Kidney (tissue), 14 donors: ENCODE measurements around the gene URAD. TPM values are rescaled to one million over a fixed set of nuclear protein-coding genes. Genes with fewer than 3 reads are reported as not detected.

Source experiments
- DNase-seq, 5 donors: peaks; one replicate each; pipeline ENCODE4 v3.0.0-alpha.2; 2013 to 2020
- FAIRE-seq: peaks from 2 replicates; lab custom pipeline; 2012; peaks lifted over from hg19 to GRCh38; lab: Jason Lieb, UNC
- H3K27ac ChIP-seq, 2 donors: one replicate each; pipeline ENCODE4 v1.7.0; 2013; ENCODE audit warnings: low read depth in 2 of 2, low read length in 2 of 2, inconsistent platforms in 1 of 2
- H3K27me3 ChIP-seq: one replicate; pipeline ENCODE4 v1.7.1; 2013; ENCODE audit warnings: low read length, inconsistent platforms; ENCODE audit not compliant: control insufficient read depth, insufficient read depth
- H3K36me3 ChIP-seq, 3 donors: one replicate each; pipeline versions ENCODE4 v1.7.0 to v1.7.1; 2013; ENCODE audit warnings: low read length in 3 of 3, control low read depth in 1 of 3, inconsistent platforms in 1 of 3; ENCODE audit not compliant: insufficient read depth in 3 of 3, control insufficient read depth in 2 of 3
- H3K4me1 ChIP-seq, 3 donors: one replicate each; pipeline versions ENCODE4 v1.7.0 to v1.7.1; 2013; ENCODE audit warnings: low read length in 3 of 3, inconsistent platforms in 1 of 3, low read depth in 1 of 3; ENCODE audit not compliant: control insufficient read depth in 2 of 3, insufficient read depth in 2 of 3
- H3K4me3 ChIP-seq, 3 donors: one replicate each; pipeline versions ENCODE4 v1.7.0 to v1.8.1; 2013; ENCODE audit warnings: low read length in 3 of 3, control low read depth in 1 of 3, inconsistent platforms in 1 of 3
- H3K9ac ChIP-seq, 3 donors: one replicate each; pipeline versions ENCODE4 v1.7.0 to v1.7.1; 2013; ENCODE audit warnings: low read length in 3 of 3, control low read depth in 1 of 3, inconsistent platforms in 1 of 3
- H3K9me3 ChIP-seq, 3 donors: one replicate each; pipeline versions ENCODE4 v1.7.0 to v1.7.1; 2013; ENCODE audit warnings: low read length in 3 of 3, control low read depth in 1 of 3, inconsistent platforms in 1 of 3; ENCODE audit not compliant: control insufficient read depth in 2 of 3, insufficient read depth in 1 of 3
- intact Hi-C: fragments of 100-400 bp; cut with DNase I; formaldehyde crosslinking; loops from one replicate; pipeline ENCODE4 v1.11.1; 2022
- polyA plus RNA-seq: library from polyadenylated mRNA; stranded (reverse); fragments of 350-450 nt; fragmentation: Illumina TruSeq; extraction: RNeasy Lipid Tissue Mini Kit (QIAGEN cat#74804); gene quantifications from one replicate; pipeline ENCODE4 v1.2.3, GENCODE V29; 2014; ENCODE audit warnings: low read depth, low replicate concordance; ENCODE audit not compliant: insufficient read depth
- total RNA-seq: library from RNA; stranded (reverse); fragmentation: NEBNext Ultra II Directional; extraction: Animal tissue kit (Norgen Biotek cat#: 25700); gene quantifications from one replicate; pipeline ENCODE4 v1.2.1, GENCODE V29; 2021
- TF ChIP-seq, protein P1 (sequence below): IDR thresholded peaks from 3 replicates; pipeline ENCODE4 v1.5.1; 2012; ENCODE audit warnings: mild to moderate bottlenecking, moderate library complexity, borderline replicate concordance; ENCODE audit not compliant: insufficient read depth; ENCODE audit errors: extremely low read depth
- donor health status: control.
- donor health status: control.
- donor health status: control.
- donor health status: control.
- donor health status: control.
- donor health status: DM: yes; HTN: yes; CAD: no.
- donor health status: Normal renal cell carcinoma (clear cell type).

The URAD gene
- total and polyA plus RNA-seq, 2 donors from 2014 or later = not detected

DNA sequence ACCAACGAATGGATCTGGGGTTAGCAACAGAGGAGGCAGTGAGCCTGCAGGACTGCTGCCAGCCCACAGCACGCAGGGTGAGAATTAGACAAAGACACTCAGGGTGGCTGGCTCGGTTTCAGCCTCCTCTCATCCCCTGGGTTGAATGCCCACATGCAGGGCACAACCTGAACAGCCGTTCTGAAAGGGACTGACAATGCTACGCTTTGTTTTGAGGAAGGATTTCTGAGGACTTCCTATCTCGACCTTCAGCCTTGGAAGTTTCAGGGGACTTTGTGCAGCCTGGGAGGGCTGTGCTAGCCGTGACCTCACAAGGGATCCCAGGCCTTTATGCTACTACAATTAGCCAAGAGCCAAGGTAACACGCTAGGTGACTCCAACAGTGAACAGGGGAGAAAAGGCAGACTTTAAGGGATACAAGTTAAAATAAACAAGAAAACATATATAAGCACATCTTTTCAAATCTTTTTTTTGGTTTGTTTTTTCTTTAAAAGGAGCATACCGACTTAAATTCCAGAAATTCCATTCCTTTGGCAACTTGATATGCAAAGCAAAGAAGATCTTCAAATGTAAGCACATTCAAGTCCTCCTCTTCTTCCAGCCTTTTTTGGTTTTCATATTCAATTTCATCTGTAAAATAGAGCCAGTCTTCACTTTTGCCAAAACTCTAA is 34.5 kb upstream of the URAD start:
- Histone ChIP-seq H3K9ac (no peak overlapping the region), H3K36me3 (no peaks in the 10 kb centered on the region), H3K4me3 (no peak overlapping the region), H3K4me1 (peaks cover 0 to 4% (median 0%) of the 10 kb centered on the region in 3 donors), H3K27me3 (no peaks in the 10 kb centered on the region), H3K9me3 (no peaks in the 10 kb centered on the region), H3K27ac (no peak overlapping the region)
- DNase-seq (peak in 3 of 5 donors; percentile 13 to 31 (median 31)), FAIRE-seq (no peak)
- TF ChIP-seq, protein P1, sequence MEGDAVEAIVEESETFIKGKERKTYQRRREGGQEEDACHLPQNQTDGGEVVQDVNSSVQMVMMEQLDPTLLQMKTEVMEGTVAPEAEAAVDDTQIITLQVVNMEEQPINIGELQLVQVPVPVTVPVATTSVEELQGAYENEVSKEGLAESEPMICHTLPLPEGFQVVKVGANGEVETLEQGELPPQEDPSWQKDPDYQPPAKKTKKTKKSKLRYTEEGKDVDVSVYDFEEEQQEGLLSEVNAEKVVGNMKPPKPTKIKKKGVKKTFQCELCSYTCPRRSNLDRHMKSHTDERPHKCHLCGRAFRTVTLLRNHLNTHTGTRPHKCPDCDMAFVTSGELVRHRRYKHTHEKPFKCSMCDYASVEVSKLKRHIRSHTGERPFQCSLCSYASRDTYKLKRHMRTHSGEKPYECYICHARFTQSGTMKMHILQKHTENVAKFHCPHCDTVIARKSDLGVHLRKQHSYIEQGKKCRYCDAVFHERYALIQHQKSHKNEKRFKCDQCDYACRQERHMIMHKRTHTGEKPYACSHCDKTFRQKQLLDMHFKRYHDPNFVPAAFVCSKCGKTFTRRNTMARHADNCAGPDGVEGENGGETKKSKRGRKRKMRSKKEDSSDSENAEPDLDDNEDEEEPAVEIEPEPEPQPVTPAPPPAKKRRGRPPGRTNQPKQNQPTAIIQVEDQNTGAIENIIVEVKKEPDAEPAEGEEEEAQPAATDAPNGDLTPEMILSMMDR = no peak
- intact Hi-C loops = no loop called here

GRCh38 chr13:28014301-28014700 is 25.8 kb upstream of the URAD start:
- no peaks in the 10 kb centered on the region for H3K4me1 ChIP-seq
- no peaks in the 10 kb centered on the region for H3K36me3 ChIP-seq
- H3K27me3 ChIP-seq = no peaks in the 10 kb centered on the region
- no peak overlapping the region for H3K27ac ChIP-seq
- DNase-seq (no peak), FAIRE-seq (no peak)
- no peak overlapping the region for H3K4me3 ChIP-seq
- no peaks in the 10 kb centered on the region for H3K9me3 ChIP-seq
- H3K9ac ChIP-seq = no peak overlapping the region
- TF ChIP-seq, protein P1 = no peak
- intact Hi-C loops = no loop called here

DNA sequence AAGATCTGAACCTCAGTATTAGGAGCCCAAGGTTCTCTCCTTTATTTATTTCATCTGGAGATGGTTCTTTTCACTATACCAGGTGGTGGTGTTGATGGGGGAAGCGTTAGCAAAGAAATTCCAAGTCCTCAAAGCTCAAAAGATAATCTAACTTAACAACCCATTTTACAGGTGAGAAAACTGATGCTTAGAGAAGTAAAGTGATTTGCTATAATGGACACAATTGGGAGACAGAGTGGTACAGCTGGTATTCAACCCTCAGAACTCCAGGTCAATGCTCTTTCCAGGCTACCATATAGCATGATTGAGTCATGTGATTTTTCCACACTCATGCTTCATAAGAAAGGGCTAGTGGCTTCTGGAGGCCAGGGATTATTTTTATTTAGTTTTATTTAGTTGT is 25.0 kb upstream of the URAD start:
- Histone ChIP-seq H3K27me3 (no peaks in the 10 kb centered on the region), H3K9me3 (no peaks in the 10 kb centered on the region), H3K27ac (no peak overlapping the region), H3K9ac (no peak overlapping the region), H3K36me3 (no peaks in the 10 kb centered on the region), H3K4me3 (no peak overlapping the region), H3K4me1 (no peaks in the 10 kb centered on the region)
- intact Hi-C loops = no loop called here
- DNase-seq (no peak), FAIRE-seq (no peak)
- TF ChIP-seq, protein P1 = no peak
